PFSK-1 (cell line): ENCODE measurements around the gene RBBP9.

Source experiments
- POLR2AphosphoS5 ChIP-seq: IDR thresholded peaks from 2 replicates; pipeline ENCODE4 v1.6.1; 2012; ENCODE audit warnings: low read depth, mild to moderate bottlenecking, control low read depth, low read length, moderate library complexity
- SIN3A ChIP-seq: IDR thresholded peaks from 2 replicates; pipeline ENCODE4 v1.6.1; 2012; ENCODE audit warnings: mild to moderate bottlenecking, low read length, moderate library complexity, borderline replicate concordance; ENCODE audit not compliant: insufficient read depth
- TAF1 ChIP-seq: IDR thresholded peaks from 2 replicates; pipeline ENCODE4 v1.6.1; 2012; ENCODE audit warnings: low read length, control low read depth, borderline replicate concordance; ENCODE audit not compliant: insufficient read depth
- TF ChIP-seq, protein P1 (sequence below), 2 experiments: IDR thresholded peaks; 2 replicates each; pipeline versions ENCODE4 v1.6.1 to v1.8.0; 2011 to 2012; ENCODE audit warnings: low read depth in 2 of 2, low read length in 2 of 2, control low read depth in 1 of 2, inconsistent platforms in 1 of 2, mild to moderate bottlenecking in 1 of 2, moderate library complexity in 1 of 2; ENCODE audit not compliant: insufficient read depth in 1 of 2

DNA sequence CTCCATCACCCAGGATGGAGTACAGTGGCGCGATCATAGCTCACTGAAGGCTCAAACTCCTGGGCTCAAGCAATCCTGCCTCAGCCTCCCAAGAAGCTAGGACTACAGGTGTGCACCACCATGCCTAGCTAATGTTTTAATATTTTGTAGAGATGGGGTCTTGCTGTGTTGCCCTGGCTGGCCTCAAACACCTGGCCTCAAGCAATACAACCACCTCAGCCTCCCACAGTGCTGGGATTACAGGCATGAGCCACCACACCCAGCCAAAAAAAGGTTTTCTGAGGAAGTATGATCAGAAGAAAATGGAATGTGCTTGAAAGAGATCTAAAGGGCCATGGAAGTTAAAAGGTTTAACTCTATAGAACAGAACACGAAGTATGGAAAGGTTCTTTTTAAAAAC lies 8.7 kb downstream of the RBBP9 start:
- TF ChIP-seq POLR2AphosphoS5 (no peak), TAF1 (no peak), SIN3A (no peak)
- TF ChIP-seq, protein P1, sequence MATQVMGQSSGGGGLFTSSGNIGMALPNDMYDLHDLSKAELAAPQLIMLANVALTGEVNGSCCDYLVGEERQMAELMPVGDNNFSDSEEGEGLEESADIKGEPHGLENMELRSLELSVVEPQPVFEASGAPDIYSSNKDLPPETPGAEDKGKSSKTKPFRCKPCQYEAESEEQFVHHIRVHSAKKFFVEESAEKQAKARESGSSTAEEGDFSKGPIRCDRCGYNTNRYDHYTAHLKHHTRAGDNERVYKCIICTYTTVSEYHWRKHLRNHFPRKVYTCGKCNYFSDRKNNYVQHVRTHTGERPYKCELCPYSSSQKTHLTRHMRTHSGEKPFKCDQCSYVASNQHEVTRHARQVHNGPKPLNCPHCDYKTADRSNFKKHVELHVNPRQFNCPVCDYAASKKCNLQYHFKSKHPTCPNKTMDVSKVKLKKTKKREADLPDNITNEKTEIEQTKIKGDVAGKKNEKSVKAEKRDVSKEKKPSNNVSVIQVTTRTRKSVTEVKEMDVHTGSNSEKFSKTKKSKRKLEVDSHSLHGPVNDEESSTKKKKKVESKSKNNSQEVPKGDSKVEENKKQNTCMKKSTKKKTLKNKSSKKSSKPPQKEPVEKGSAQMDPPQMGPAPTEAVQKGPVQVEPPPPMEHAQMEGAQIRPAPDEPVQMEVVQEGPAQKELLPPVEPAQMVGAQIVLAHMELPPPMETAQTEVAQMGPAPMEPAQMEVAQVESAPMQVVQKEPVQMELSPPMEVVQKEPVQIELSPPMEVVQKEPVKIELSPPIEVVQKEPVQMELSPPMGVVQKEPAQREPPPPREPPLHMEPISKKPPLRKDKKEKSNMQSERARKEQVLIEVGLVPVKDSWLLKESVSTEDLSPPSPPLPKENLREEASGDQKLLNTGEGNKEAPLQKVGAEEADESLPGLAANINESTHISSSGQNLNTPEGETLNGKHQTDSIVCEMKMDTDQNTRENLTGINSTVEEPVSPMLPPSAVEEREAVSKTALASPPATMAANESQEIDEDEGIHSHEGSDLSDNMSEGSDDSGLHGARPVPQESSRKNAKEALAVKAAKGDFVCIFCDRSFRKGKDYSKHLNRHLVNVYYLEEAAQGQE (IDR thresholded peaks at IDR 0.05; ENCODE audit: insufficient read depth in 1 of 2, low read depth in 2 of 2, low read length in 2 of 2), result no peak
